GM23338 (cell line): ENCODE measurements around the gene TMEM269. TPM values are rescaled to one million over a fixed set of nuclear protein-coding genes. Genes with fewer than 3 reads are reported as not detected.

Source experiments
- ATAC-seq: fragments of 200-7000 bp; cut with Tn5 transposase; 3 replicates; pipeline ENCODE4 v1.9.1; 2020
- DNase-seq: peaks from one replicate; pipeline ENCODE4 v3.0.0-alpha.2; 2015; ENCODE audit warnings: low spot score
- H2AFZ ChIP-seq: fragments of 200-600 bp; sonication (generic); 2 replicates; pipeline ENCODE4 v1.8.0; 2016; ENCODE audit warnings: antibody characterized with exemption, mild to moderate bottlenecking, moderate library complexity
- H3F3A ChIP-seq: fragments of 200-600 bp; sonication (generic); replicated peaks from 2 replicates; pipeline ENCODE4 v1.8.0; 2017; ENCODE audit warnings: antibody characterized with exemption, mixed run types, low read depth
- H3K27ac ChIP-seq: fragments of 200-600 bp; sonication (generic); 2 replicates; pipeline ENCODE4 v1.6.1; 2016; ENCODE audit warnings: low read depth
- H3K27me3 ChIP-seq: fragments of 200-600 bp; sonication (generic); 2 replicates; pipeline ENCODE4 v1.8.0; 2016; ENCODE audit warnings: mild to moderate bottlenecking, mixed run types, moderate library complexity; ENCODE audit not compliant: insufficient read depth
- H3K36me3 ChIP-seq: fragments of 200-600 bp; sonication (generic); 2 replicates; pipeline ENCODE4 v1.8.0; 2016; ENCODE audit warnings: mild to moderate bottlenecking; ENCODE audit not compliant: insufficient read depth
- H3K4me1 ChIP-seq: fragments of 200-600 bp; sonication (generic); 2 replicates; pipeline ENCODE4 v1.8.0; 2016; ENCODE audit warnings: mild to moderate bottlenecking, moderate library complexity; ENCODE audit not compliant: insufficient read depth
- H3K4me2 ChIP-seq: fragments of 200-600 bp; sonication (generic); 2 replicates; pipeline ENCODE4 v1.7.1; 2017; ENCODE audit warnings: mixed run types
- H3K4me3 ChIP-seq: fragments of 200-600 bp; sonication (generic); 2 replicates; pipeline ENCODE4 v1.6.1; 2016; ENCODE audit warnings: mixed run types
- H3K79me2 ChIP-seq: fragments of 200-600 bp; sonication (generic); replicated peaks from 2 replicates; pipeline ENCODE4 v1.8.0; 2017; ENCODE audit warnings: mild to moderate bottlenecking; ENCODE audit not compliant: insufficient read depth
- H3K9me2 ChIP-seq: fragments of 200-600 bp; sonication (generic); 2 replicates; pipeline ENCODE4 v1.8.0; 2017; ENCODE audit not compliant: insufficient read depth
- H4K20me1 ChIP-seq: fragments of 200-600 bp; sonication (generic); replicated peaks from 2 replicates; pipeline ENCODE4 v1.8.0; 2017; ENCODE audit warnings: mild to moderate bottlenecking; ENCODE audit not compliant: insufficient read depth
- H3K27ac Mint-ChIP-seq: 2 replicates; pipeline ENCODE4 v1.8.0; 2020; ENCODE audit warnings: inconsistent platforms, mild to moderate bottlenecking, moderate library complexity, mixed read lengths
- H3K27me3 Mint-ChIP-seq: 3 replicates; pipeline ENCODE4 v1.8.0; 2022; ENCODE audit warnings: low read depth, mild to moderate bottlenecking, moderate library complexity, mixed read lengths, inconsistent platforms; ENCODE audit not compliant: insufficient read depth, poor library complexity
- H3K36me3 Mint-ChIP-seq: 3 replicates; pipeline ENCODE4 v1.8.0; 2021; ENCODE audit warnings: low read depth, mild to moderate bottlenecking, inconsistent platforms, moderate library complexity, mixed read lengths
- H3K4me1 Mint-ChIP-seq: 3 replicates; pipeline ENCODE4 v1.8.0; 2020; ENCODE audit warnings: mild to moderate bottlenecking, inconsistent platforms, mixed read lengths
- H3K4me3 Mint-ChIP-seq: 3 replicates; pipeline ENCODE4 v1.8.0; 2021; ENCODE audit warnings: moderate library complexity, mild to moderate bottlenecking, inconsistent platforms, mixed read lengths
- H3K9me3 Mint-ChIP-seq: 3 replicates; pipeline ENCODE4 v1.8.0; 2020; ENCODE audit warnings: moderate library complexity, mild to moderate bottlenecking, inconsistent platforms, mixed read lengths
- CREB1 ChIP-seq: fragments of 250-450 bp; sonication (Bioruptor Pico); IDR thresholded peaks from 2 replicates; pipeline ENCODE4 v1.5.0; 2020; ENCODE audit warnings: low read depth, mild to moderate bottlenecking, moderate library complexity
- CTCF ChIP-seq, 2 experiments: fragments of 200-600 bp in 1 of 2; sonication (generic) in 1 of 2; conservative IDR thresholded peaks; 2 replicates each; pipeline versions ENCODE4 v1.5.1 to v1.6.1; 2016 to 2017; ENCODE audit warnings: antibody characterized with exemption in 2 of 2, low read depth in 2 of 2, mild to moderate bottlenecking in 2 of 2, moderate library complexity in 1 of 2
- EZH2 ChIP-seq: fragments of 200-600 bp; sonication (generic); IDR thresholded peaks from one replicate; pipeline ENCODE4 v1.8.0; 2017; ENCODE audit warnings: antibody characterized with exemption, mild to moderate bottlenecking, low read depth; ENCODE audit not compliant: unreplicated experiment
- JUNB ChIP-seq: IDR thresholded peaks from one replicate; pipeline ENCODE4 v1.6.1; 2016; ENCODE audit warnings: antibody characterized with exemption; ENCODE audit not compliant: unreplicated experiment
- POLR2AphosphoS5 ChIP-seq: IDR thresholded peaks from 2 replicates; pipeline ENCODE4 v1.6.1; 2016; ENCODE audit warnings: antibody characterized with exemption, low read depth
- REST ChIP-seq: IDR thresholded peaks from one replicate; pipeline ENCODE4 v1.6.1; 2018; ENCODE audit warnings: antibody characterized with exemption; ENCODE audit not compliant: unreplicated experiment
- ZNF331 ChIP-seq: fragments of 250-450 bp; sonication (Bioruptor Pico); IDR thresholded peaks from 2 replicates; pipeline ENCODE4 v1.5.0; 2020; ENCODE audit warnings: low read depth, mild to moderate bottlenecking, moderate library complexity
- ZNF462 ChIP-seq: fragments of 250-450 bp; sonication (Bioruptor Pico); IDR thresholded peaks from 2 replicates; pipeline ENCODE4 v1.5.0; 2020; ENCODE audit warnings: mild to moderate bottlenecking, moderate library complexity
- polyA plus RNA-seq: library from polyadenylated mRNA; unstranded; fragments of >200 nt; fragmentation: Nextera tagmentation; extraction: Ambion mirVana; gene quantifications from 2 replicates; pipeline ENCODE4 v1.2.1, GENCODE V29; 2016
- total RNA-seq: library from RNA; depleted of rRNA; stranded (reverse); fragments of >200 nt; shearing (Covaris generic); gene quantifications from 2 replicates; pipeline ENCODE4 v1.2.3, GENCODE V29; 2014

The TMEM269 gene
- total and polyA plus RNA-seq, 2 experiments from 2014 or later, result 0.31 to 0.45 TPM

- Mint-ChIP-seq H3K36me3 (peaks cover 15% of the 10 kb centered on the region; the same call in 2 of the 3 replicates), H3K27me3 (peaks cover 19% of the 10 kb centered on the region), H3K9me3 (no peaks in the 10 kb centered on the region; the same call in 1 of the 3 replicates), H3K4me1 (peaks cover 42% of the 10 kb centered on the region), H3K27ac (no peak overlapping the region), H3K4me3 (no peak overlapping the region)
- TF ChIP-seq CTCF (conservative IDR thresholded peaks at IDR 0.05; ENCODE audit: low read depth in 2 of 2) (no peak), EZH2 (no peak), ZNF462 (CRISPR knock-in tag) (no peak), JUNB (no peak), POLR2AphosphoS5 (no peak), CREB1 (CRISPR knock-in tag) (no peak), REST (no peak), ZNF331 (CRISPR knock-in tag) (no peak)
- Histone ChIP-seq H4K20me1 (no peaks in the 10 kb centered on the region), H3K27ac (no peak overlapping the region), H3K36me3 (no peaks in the 10 kb centered on the region), H2AFZ (peak overlapping the region; percentile 83; the same call in 1 of the 2 replicates), H3F3A (0 out of 2 replicates have a peak, but pooled peaks cover 3% of the 10 kb centered on the region), H3K79me2 (no peaks in the 10 kb centered on the region), H3K4me1 (peaks cover 22% of the 10 kb centered on the region), H3K4me2 (no peak overlapping the region), H3K4me3 (no peak overlapping the region), H3K27me3 (no peaks in the 10 kb centered on the region), H3K9me2 (no peaks in the 10 kb centered on the region)
- no peak for DNase-seq
- ATAC-seq, result no peak
These were observed 41.3 kb upstream of the TMEM269 start for GRCh38 chr1:42743317-42744147.
